ENCODE data around the gene PKHD1. TPM values are rescaled to one million over a fixed set of nuclear protein-coding genes. Genes with fewer than 3 reads are reported as not detected.

The PKHD1 gene
- total RNA-seq, 1 experiment from 2014 or later, result 0.43 TPM

DNA sequence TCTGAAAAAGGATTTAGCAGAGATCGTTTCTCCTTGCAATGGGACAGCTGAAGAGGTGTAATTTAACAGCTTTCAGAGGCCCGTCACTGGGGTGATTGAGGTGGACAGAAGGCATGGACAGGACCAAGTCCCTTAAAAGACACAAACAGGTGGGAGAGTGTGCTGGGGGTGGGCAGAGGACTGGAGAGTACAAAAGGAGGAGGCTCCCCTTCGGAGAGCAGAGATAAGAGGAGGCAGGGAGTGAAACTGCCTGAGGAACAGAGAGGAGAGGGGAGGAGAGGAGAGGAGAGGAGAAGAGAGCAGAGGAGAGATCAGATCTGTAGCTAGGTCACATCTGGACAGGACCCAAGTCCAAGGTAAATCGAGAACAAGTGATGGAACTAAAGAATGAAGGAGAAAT is 48.6 kb upstream of the PKHD1 start:
- H3K9me3 ChIP-seq (ENCODE audit: low read depth, low read length, poor library complexity, severe bottlenecking), result no peaks in the 10 kb centered on the region
- H3K36me3 ChIP-seq (ENCODE audit: insufficient read depth, low read length, poor library complexity, severe bottlenecking), result no peaks in the 10 kb centered on the region
- CTCF ChIA-PET, result no interaction called here
- TF ChIP-seq, protein P1, sequence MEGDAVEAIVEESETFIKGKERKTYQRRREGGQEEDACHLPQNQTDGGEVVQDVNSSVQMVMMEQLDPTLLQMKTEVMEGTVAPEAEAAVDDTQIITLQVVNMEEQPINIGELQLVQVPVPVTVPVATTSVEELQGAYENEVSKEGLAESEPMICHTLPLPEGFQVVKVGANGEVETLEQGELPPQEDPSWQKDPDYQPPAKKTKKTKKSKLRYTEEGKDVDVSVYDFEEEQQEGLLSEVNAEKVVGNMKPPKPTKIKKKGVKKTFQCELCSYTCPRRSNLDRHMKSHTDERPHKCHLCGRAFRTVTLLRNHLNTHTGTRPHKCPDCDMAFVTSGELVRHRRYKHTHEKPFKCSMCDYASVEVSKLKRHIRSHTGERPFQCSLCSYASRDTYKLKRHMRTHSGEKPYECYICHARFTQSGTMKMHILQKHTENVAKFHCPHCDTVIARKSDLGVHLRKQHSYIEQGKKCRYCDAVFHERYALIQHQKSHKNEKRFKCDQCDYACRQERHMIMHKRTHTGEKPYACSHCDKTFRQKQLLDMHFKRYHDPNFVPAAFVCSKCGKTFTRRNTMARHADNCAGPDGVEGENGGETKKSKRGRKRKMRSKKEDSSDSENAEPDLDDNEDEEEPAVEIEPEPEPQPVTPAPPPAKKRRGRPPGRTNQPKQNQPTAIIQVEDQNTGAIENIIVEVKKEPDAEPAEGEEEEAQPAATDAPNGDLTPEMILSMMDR (conservative IDR thresholded peaks at IDR 0.05; ENCODE audit: low read depth, low read length), result no peak
- TF ChIP-seq EZH2 (IDR thresholded peaks at IDR 0.05; ENCODE audit: borderline replicate concordance, low read depth, low read length, poor library complexity, severe bottlenecking), result no peak
- no peak for DNase-seq (ENCODE audit: low spot score)
- no peak overlapping the region for H3K4me3 ChIP-seq (ENCODE audit: low read depth, low read length, poor library complexity, severe bottlenecking)
- intact Hi-C loops (cut with micrococcal nuclease; ENCODE audit: unreplicated experiment), result no loop called here
- POLR2A ChIA-PET (ENCODE audit: low non-redundant PET), result no interaction called here
- no peaks in the 10 kb centered on the region for H3K4me1 ChIP-seq (ENCODE audit: insufficient read depth, low read length, poor library complexity, severe bottlenecking)
- H3K27ac ChIP-seq (ENCODE audit: low read depth, low read length, poor library complexity, severe bottlenecking), result no peak overlapping the region
- no peaks in the 10 kb centered on the region for H3K27me3 ChIP-seq (replicated peaks; ENCODE audit: insufficient read depth, low read depth, low read length, poor library complexity)
- BruUV-seq (replicated peaks), result no TSS peak

DNA sequence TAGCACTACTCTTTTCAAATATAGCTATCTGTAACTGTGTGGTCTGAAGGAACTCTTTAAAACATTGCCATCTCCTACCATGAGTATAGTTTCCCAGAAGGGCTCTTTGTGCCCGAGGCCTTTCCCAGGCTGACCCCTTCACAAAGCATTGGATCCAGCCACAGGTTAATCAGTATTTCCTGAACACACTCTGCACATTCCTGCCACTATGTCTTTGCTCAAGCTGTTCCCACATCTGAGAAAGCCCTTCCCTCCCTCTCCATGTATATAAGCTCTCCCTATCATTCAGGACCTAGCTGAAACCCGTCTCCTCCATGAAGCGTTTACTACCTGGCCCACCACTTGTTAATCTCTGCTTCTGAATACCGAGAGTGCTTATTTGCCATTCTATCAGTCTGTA is 47.8 kb upstream of the PKHD1 start:
- Histone ChIP-seq H3K27ac (ENCODE audit: low read depth, low read length, poor library complexity, severe bottlenecking) (no peak overlapping the region), H3K4me3 (ENCODE audit: low read depth, low read length, poor library complexity, severe bottlenecking) (no peak overlapping the region), H3K27me3 (replicated peaks; ENCODE audit: insufficient read depth, low read depth, low read length, poor library complexity) (no peaks in the 10 kb centered on the region), H3K4me1 (ENCODE audit: insufficient read depth, low read length, poor library complexity, severe bottlenecking) (peaks cover 3% of the 10 kb centered on the region), H3K9me3 (ENCODE audit: low read depth, low read length, poor library complexity, severe bottlenecking) (no peaks in the 10 kb centered on the region), H3K36me3 (ENCODE audit: insufficient read depth, low read length, poor library complexity, severe bottlenecking) (no peaks in the 10 kb centered on the region)
- TF ChIP-seq, protein P1 (conservative IDR thresholded peaks at IDR 0.05; ENCODE audit: low read depth, low read length), result no peak
- TF ChIP-seq EZH2 (IDR thresholded peaks at IDR 0.05; ENCODE audit: borderline replicate concordance, low read depth, low read length, poor library complexity, severe bottlenecking), result no peak
- no peak for DNase-seq (ENCODE audit: low spot score)
- ChIA-PET CTCF (no interaction called here), POLR2A (ENCODE audit: low non-redundant PET) (no interaction called here)
- intact Hi-C loops (cut with micrococcal nuclease; ENCODE audit: unreplicated experiment), result no loop called here
- no TSS peak for BruUV-seq (replicated peaks)

DNA sequence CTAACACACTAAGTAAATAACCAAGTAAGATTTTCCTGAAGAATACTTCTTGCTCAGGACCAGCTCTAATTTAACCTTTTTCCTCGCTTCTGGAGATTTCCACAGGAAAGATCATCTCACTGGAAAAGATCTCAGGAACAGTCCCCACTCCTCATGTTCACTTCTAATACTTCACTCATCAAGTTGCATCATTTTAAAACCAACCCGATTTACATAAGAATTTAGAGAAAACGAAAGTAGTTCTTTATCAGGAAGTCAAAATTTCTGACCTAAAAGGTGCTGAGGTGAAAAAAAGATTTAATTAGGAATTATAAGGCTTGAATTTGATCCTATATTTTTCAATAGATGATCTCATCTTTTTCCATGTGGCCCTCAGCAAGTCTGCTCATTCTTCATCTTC is 46.6 kb upstream of the PKHD1 start:
- Histone ChIP-seq H3K4me3 (ENCODE audit: low read depth, low read length, poor library complexity, severe bottlenecking) (no peak overlapping the region), H3K4me1 (ENCODE audit: insufficient read depth, low read length, poor library complexity, severe bottlenecking) (peaks cover 9% of the 10 kb centered on the region), H3K27ac (ENCODE audit: low read depth, low read length, poor library complexity, severe bottlenecking) (no peak overlapping the region), H3K9me3 (ENCODE audit: low read depth, low read length, poor library complexity, severe bottlenecking) (no peaks in the 10 kb centered on the region), H3K36me3 (ENCODE audit: insufficient read depth, low read length, poor library complexity, severe bottlenecking) (no peaks in the 10 kb centered on the region), H3K27me3 (replicated peaks; ENCODE audit: insufficient read depth, low read depth, low read length, poor library complexity) (no peaks in the 10 kb centered on the region)
- intact Hi-C loops (cut with micrococcal nuclease; ENCODE audit: unreplicated experiment), result no loop called here
- TF ChIP-seq, protein P1 (conservative IDR thresholded peaks at IDR 0.05; ENCODE audit: low read depth, low read length), result no peak
- no peak for TF ChIP-seq EZH2 (IDR thresholded peaks at IDR 0.05; ENCODE audit: borderline replicate concordance, low read depth, low read length, poor library complexity, severe bottlenecking)
- POLR2A ChIA-PET (ENCODE audit: low non-redundant PET), result no interaction called here
- CTCF ChIA-PET, result no interaction called here
- no TSS peak for BruUV-seq (replicated peaks)
- no peak for DNase-seq (ENCODE audit: low spot score)
